GM23338 (cell line): ENCODE measurements around the gene RIPPLY1. TPM values are rescaled to one million over a fixed set of nuclear protein-coding genes. Genes with fewer than 3 reads are reported as not detected.

Experiments
- ATAC-seq: fragments of 200-7000 bp; cut with Tn5 transposase; 3 replicates; pipeline ENCODE4 v1.9.1; 2020
- DNase-seq: peaks from one replicate; pipeline ENCODE4 v3.0.0-alpha.2; 2015; ENCODE audit warnings: low spot score
- H2AFZ ChIP-seq: fragments of 200-600 bp; sonication (generic); 2 replicates; pipeline ENCODE4 v1.8.0; 2016; ENCODE audit warnings: antibody characterized with exemption, mild to moderate bottlenecking, moderate library complexity
- H3F3A ChIP-seq: fragments of 200-600 bp; sonication (generic); replicated peaks from 2 replicates; pipeline ENCODE4 v1.8.0; 2017; ENCODE audit warnings: antibody characterized with exemption, mixed run types, low read depth
- H3K27ac ChIP-seq: fragments of 200-600 bp; sonication (generic); 2 replicates; pipeline ENCODE4 v1.6.1; 2016; ENCODE audit warnings: low read depth
- H3K27me3 ChIP-seq: fragments of 200-600 bp; sonication (generic); 2 replicates; pipeline ENCODE4 v1.8.0; 2016; ENCODE audit warnings: mild to moderate bottlenecking, mixed run types, moderate library complexity; ENCODE audit not compliant: insufficient read depth
- H3K36me3 ChIP-seq: fragments of 200-600 bp; sonication (generic); 2 replicates; pipeline ENCODE4 v1.8.0; 2016; ENCODE audit warnings: mild to moderate bottlenecking; ENCODE audit not compliant: insufficient read depth
- H3K4me1 ChIP-seq: fragments of 200-600 bp; sonication (generic); 2 replicates; pipeline ENCODE4 v1.8.0; 2016; ENCODE audit warnings: mild to moderate bottlenecking, moderate library complexity; ENCODE audit not compliant: insufficient read depth
- H3K4me2 ChIP-seq: fragments of 200-600 bp; sonication (generic); 2 replicates; pipeline ENCODE4 v1.7.1; 2017; ENCODE audit warnings: mixed run types
- H3K4me3 ChIP-seq: fragments of 200-600 bp; sonication (generic); 2 replicates; pipeline ENCODE4 v1.6.1; 2016; ENCODE audit warnings: mixed run types
- H3K79me2 ChIP-seq: fragments of 200-600 bp; sonication (generic); replicated peaks from 2 replicates; pipeline ENCODE4 v1.8.0; 2017; ENCODE audit warnings: mild to moderate bottlenecking; ENCODE audit not compliant: insufficient read depth
- H3K9me2 ChIP-seq: fragments of 200-600 bp; sonication (generic); 2 replicates; pipeline ENCODE4 v1.8.0; 2017; ENCODE audit not compliant: insufficient read depth
- H4K20me1 ChIP-seq: fragments of 200-600 bp; sonication (generic); replicated peaks from 2 replicates; pipeline ENCODE4 v1.8.0; 2017; ENCODE audit warnings: mild to moderate bottlenecking; ENCODE audit not compliant: insufficient read depth
- H3K27ac Mint-ChIP-seq: 2 replicates; pipeline ENCODE4 v1.8.0; 2020; ENCODE audit warnings: inconsistent platforms, mild to moderate bottlenecking, moderate library complexity, mixed read lengths
- H3K27me3 Mint-ChIP-seq: 3 replicates; pipeline ENCODE4 v1.8.0; 2022; ENCODE audit warnings: low read depth, mild to moderate bottlenecking, moderate library complexity, mixed read lengths, inconsistent platforms; ENCODE audit not compliant: insufficient read depth, poor library complexity
- H3K36me3 Mint-ChIP-seq: 3 replicates; pipeline ENCODE4 v1.8.0; 2021; ENCODE audit warnings: low read depth, mild to moderate bottlenecking, inconsistent platforms, moderate library complexity, mixed read lengths
- H3K4me1 Mint-ChIP-seq: 3 replicates; pipeline ENCODE4 v1.8.0; 2020; ENCODE audit warnings: mild to moderate bottlenecking, inconsistent platforms, mixed read lengths
- H3K4me3 Mint-ChIP-seq: 3 replicates; pipeline ENCODE4 v1.8.0; 2021; ENCODE audit warnings: moderate library complexity, mild to moderate bottlenecking, inconsistent platforms, mixed read lengths
- H3K9me3 Mint-ChIP-seq: 3 replicates; pipeline ENCODE4 v1.8.0; 2020; ENCODE audit warnings: moderate library complexity, mild to moderate bottlenecking, inconsistent platforms, mixed read lengths
- CREB1 ChIP-seq: fragments of 250-450 bp; sonication (Bioruptor Pico); IDR thresholded peaks from 2 replicates; pipeline ENCODE4 v1.5.0; 2020; ENCODE audit warnings: low read depth, mild to moderate bottlenecking, moderate library complexity
- EZH2 ChIP-seq: fragments of 200-600 bp; sonication (generic); IDR thresholded peaks from one replicate; pipeline ENCODE4 v1.8.0; 2017; ENCODE audit warnings: antibody characterized with exemption, mild to moderate bottlenecking, low read depth; ENCODE audit not compliant: unreplicated experiment
- JUNB ChIP-seq: IDR thresholded peaks from one replicate; pipeline ENCODE4 v1.6.1; 2016; ENCODE audit warnings: antibody characterized with exemption; ENCODE audit not compliant: unreplicated experiment
- POLR2AphosphoS5 ChIP-seq: IDR thresholded peaks from 2 replicates; pipeline ENCODE4 v1.6.1; 2016; ENCODE audit warnings: antibody characterized with exemption, low read depth
- REST ChIP-seq: IDR thresholded peaks from one replicate; pipeline ENCODE4 v1.6.1; 2018; ENCODE audit warnings: antibody characterized with exemption; ENCODE audit not compliant: unreplicated experiment
- STAT1 ChIP-seq: IDR thresholded peaks from one replicate; pipeline ENCODE4 v1.6.1; 2016; ENCODE audit warnings: antibody characterized with exemption; ENCODE audit not compliant: unreplicated experiment
- polyA plus RNA-seq: library from polyadenylated mRNA; unstranded; fragments of >200 nt; fragmentation: Nextera tagmentation; extraction: Ambion mirVana; gene quantifications from 2 replicates; pipeline ENCODE4 v1.2.1, GENCODE V29; 2016
- total RNA-seq: library from RNA; depleted of rRNA; stranded (reverse); fragments of >200 nt; shearing (Covaris generic); gene quantifications from 2 replicates; pipeline ENCODE4 v1.2.3, GENCODE V29; 2014
- TF ChIP-seq, protein P1 (sequence below): fragments of 250-450 bp; sonication (Bioruptor Pico); IDR thresholded peaks from 2 replicates; pipeline ENCODE4 v1.5.0; 2020; ENCODE audit warnings: mild to moderate bottlenecking, moderate library complexity
- TF ChIP-seq, protein P2 (sequence below), 2 experiments: fragments of 200-600 bp in 1 of 2; sonication (generic) in 1 of 2; conservative IDR thresholded peaks; 2 replicates each; pipeline versions ENCODE4 v1.5.1 to v1.6.1; 2016 to 2017; ENCODE audit warnings: antibody characterized with exemption in 2 of 2, low read depth in 2 of 2, mild to moderate bottlenecking in 2 of 2, moderate library complexity in 1 of 2

RIPPLY1 gene
- total and polyA plus RNA-seq, 2 experiments from 2014 or later, result not detected

DNA sequence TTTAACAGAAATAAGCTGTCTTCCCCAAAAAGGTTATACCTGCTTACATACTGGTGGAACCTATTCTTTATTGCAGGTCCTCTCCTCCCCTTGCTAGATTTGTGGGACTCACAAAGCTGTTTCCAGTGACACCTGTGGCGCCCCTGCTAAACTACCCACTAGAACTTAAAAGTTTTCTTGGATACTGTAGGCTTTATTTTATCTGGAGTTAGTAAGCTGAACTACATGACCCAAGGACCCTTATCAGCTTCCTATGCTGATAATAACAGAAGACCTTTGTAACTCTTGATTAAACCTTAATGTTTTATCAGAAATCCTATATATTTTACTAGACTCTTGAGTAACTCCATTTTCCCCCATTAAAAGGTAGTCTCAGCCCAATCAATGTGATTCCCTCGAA, 49.4 kb upstream of the RIPPLY1 start:
- TF ChIP-seq CREB1 (CRISPR knock-in tag) (no peak), EZH2 (no peak), POLR2AphosphoS5 (no peak), JUNB (no peak), REST (no peak), STAT1 (no peak)
- TF ChIP-seq, protein P1, sequence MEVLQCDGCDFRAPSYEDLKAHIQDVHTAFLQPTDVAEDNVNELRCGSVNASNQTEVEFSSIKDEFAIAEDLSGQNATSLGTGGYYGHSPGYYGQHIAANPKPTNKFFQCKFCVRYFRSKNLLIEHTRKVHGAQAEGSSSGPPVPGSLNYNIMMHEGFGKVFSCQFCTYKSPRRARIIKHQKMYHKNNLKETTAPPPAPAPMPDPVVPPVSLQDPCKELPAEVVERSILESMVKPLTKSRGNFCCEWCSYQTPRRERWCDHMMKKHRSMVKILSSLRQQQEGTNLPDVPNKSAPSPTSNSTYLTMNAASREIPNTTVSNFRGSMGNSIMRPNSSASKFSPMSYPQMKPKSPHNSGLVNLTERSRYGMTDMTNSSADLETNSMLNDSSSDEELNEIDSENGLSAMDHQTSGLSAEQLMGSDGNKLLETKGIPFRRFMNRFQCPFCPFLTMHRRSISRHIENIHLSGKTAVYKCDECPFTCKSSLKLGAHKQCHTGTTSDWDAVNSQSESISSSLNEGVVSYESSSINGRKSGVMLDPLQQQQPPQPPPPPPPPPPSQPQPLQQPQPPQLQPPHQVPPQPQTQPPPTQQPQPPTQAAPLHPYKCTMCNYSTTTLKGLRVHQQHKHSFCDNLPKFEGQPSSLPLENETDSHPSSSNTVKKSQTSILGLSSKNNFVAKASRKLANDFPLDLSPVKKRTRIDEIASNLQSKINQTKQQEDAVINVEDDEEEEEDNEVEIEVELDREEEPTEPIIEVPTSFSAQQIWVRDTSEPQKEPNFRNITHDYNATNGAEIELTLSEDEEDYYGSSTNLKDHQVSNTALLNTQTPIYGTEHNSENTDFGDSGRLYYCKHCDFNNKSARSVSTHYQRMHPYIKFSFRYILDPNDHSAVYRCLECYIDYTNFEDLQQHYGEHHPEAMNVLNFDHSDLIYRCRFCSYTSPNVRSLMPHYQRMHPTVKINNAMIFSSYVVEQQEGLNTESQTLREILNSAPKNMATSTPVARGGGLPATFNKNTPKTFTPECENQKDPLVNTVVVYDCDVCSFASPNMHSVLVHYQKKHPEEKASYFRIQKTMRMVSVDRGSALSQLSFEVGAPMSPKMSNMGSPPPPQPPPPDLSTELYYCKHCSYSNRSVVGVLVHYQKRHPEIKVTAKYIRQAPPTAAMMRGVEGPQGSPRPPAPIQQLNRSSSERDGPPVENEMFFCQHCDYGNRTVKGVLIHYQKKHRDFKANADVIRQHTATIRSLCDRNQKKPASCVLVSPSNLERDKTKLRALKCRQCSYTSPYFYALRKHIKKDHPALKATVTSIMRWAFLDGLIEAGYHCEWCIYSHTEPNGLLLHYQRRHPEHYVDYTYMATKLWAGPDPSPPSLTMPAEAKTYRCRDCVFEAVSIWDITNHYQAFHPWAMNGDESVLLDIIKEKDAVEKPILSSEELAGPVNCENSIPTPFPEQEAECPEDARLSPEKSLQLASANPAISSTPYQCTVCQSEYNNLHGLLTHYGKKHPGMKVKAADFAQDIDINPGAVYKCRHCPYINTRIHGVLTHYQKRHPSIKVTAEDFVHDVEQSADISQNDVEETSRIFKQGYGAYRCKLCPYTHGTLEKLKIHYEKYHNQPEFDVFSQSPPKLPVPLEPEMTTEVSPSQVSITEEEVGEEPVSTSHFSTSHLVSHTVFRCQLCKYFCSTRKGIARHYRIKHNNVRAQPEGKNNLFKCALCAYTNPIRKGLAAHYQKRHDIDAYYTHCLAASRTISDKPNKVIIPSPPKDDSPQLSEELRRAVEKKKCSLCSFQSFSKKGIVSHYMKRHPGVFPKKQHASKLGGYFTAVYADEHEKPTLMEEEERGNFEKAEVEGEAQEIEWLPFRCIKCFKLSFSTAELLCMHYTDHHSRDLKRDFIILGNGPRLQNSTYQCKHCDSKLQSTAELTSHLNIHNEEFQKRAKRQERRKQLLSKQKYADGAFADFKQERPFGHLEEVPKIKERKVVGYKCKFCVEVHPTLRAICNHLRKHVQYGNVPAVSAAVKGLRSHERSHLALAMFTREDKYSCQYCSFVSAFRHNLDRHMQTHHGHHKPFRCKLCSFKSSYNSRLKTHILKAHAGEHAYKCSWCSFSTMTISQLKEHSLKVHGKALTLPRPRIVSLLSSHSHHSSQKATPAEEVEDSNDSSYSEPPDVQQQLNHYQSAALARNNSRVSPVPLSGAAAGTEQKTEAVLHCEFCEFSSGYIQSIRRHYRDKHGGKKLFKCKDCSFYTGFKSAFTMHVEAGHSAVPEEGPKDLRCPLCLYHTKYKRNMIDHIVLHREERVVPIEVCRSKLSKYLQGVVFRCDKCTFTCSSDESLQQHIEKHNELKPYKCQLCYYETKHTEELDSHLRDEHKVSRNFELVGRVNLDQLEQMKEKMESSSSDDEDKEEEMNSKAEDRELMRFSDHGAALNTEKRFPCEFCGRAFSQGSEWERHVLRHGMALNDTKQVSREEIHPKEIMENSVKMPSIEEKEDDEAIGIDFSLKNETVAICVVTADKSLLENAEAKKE (CRISPR knock-in tag), result no peak
- TF ChIP-seq, protein P2, sequence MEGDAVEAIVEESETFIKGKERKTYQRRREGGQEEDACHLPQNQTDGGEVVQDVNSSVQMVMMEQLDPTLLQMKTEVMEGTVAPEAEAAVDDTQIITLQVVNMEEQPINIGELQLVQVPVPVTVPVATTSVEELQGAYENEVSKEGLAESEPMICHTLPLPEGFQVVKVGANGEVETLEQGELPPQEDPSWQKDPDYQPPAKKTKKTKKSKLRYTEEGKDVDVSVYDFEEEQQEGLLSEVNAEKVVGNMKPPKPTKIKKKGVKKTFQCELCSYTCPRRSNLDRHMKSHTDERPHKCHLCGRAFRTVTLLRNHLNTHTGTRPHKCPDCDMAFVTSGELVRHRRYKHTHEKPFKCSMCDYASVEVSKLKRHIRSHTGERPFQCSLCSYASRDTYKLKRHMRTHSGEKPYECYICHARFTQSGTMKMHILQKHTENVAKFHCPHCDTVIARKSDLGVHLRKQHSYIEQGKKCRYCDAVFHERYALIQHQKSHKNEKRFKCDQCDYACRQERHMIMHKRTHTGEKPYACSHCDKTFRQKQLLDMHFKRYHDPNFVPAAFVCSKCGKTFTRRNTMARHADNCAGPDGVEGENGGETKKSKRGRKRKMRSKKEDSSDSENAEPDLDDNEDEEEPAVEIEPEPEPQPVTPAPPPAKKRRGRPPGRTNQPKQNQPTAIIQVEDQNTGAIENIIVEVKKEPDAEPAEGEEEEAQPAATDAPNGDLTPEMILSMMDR (conservative IDR thresholded peaks at IDR 0.05; ENCODE audit: low read depth in 2 of 2), result no peak

More for the DNA sequence above, 49.4 kb upstream of the RIPPLY1 start:
- H3K79me2 ChIP-seq, result no peaks in the 10 kb centered on the region
- DNase-seq, result no peak
- H3K36me3 Mint-ChIP-seq, result no peaks in the 10 kb centered on the region
- no peak for ATAC-seq
- H3K27me3 Mint-ChIP-seq, result no peaks in the 10 kb centered on the region
- no peak overlapping the region for H3K4me2 ChIP-seq
- no peak overlapping the region for H3K4me3 Mint-ChIP-seq
- H3K27ac ChIP-seq, result no peak overlapping the region
- H3K4me1 Mint-ChIP-seq, result no peaks in the 10 kb centered on the region
- no peaks in the 10 kb centered on the region for H4K20me1 ChIP-seq
- no peaks in the 10 kb centered on the region for H3K4me1 ChIP-seq
- no peaks in the 10 kb centered on the region for H3K9me3 Mint-ChIP-seq
- H2AFZ ChIP-seq, result no peak overlapping the region
- H3K36me3 ChIP-seq, result no peaks in the 10 kb centered on the region
- no peak overlapping the region for H3K27ac Mint-ChIP-seq
- no peaks in the 10 kb centered on the region for H3K9me2 ChIP-seq
- H3K4me3 ChIP-seq, result no peak overlapping the region
- no peaks in the 10 kb centered on the region for H3K27me3 ChIP-seq
- H3F3A ChIP-seq, result no peaks in the 10 kb centered on the region
